Sigmoid colon (tissue), 4 donors: ENCODE results near the gene ADAMTS17.

ENCODE experiments used
- CTCF ChIP-seq, 4 experiments: fragments of 450-650 bp in 3 of 4; fragments of 200-600 bp in 1 of 4; IDR thresholded peaks; one replicate each; pipeline ENCODE4 v1.5.1; 2016 to 2019; ENCODE audit warnings: antibody characterized with exemption in 4 of 4, mild to moderate bottlenecking in 3 of 4, moderate library complexity in 2 of 4
- EP300 ChIP-seq, 4 donors: sonication (generic); formaldehyde crosslinking; IDR thresholded peaks; one replicate each; pipeline ENCODE4 v1.6.1; 2017; ENCODE audit warnings: antibody characterized with exemption in 4 of 4
- POLR2AphosphoS5 ChIP-seq, 4 donors: sonication (generic); formaldehyde crosslinking; IDR thresholded peaks; one replicate each; pipeline ENCODE4 v1.6.1; 2017; ENCODE audit warnings: antibody characterized with exemption in 4 of 4

GRCh38 chr15:100263721-100264455, 77.9 kb downstream of the ADAMTS17 start:
- TF ChIP-seq CTCF (IDR thresholded peaks at IDR 0.05) (no peak), EP300 (IDR thresholded peaks at IDR 0.05) (no peak), POLR2AphosphoS5 (IDR thresholded peaks at IDR 0.05) (no peak)
